Activated naive CD8-positive, alpha-beta T cell treated with anti-CD3 and anti-CD28 coated beads, Interleukin-2, amount 10 ng/mL, durations not matched to agents 7 days and 5 days (primary cell): ENCODE data around the gene JPT2. TPM values are rescaled to one million over a fixed set of nuclear protein-coding genes. Genes with fewer than 3 reads are reported as not detected.

ENCODE experiments used
- ATAC-seq: fragments of 150-1000 bp; cut with Tn5 transposase; one replicate; pipeline ENCODE4 v1.10.0; 2021; ENCODE audit warnings: low read depth, moderate library complexity
- POLR2A ChIA-PET: fragments of 350-600 bp; sonication (Branson Sonifier 250); formaldehyde crosslinking; loops from one replicate; lab custom pipeline; 2021; ENCODE audit warnings: antibody characterized with exemption; lab: Charles Lee
- DNase-seq: peaks from one replicate; pipeline ENCODE4 v3.0.0; 2021
- H3K27ac Mint-ChIP-seq: one replicate; pipeline ENCODE4 v1.8.0; 2022; ENCODE audit warnings: mild to moderate bottlenecking, mixed read lengths
- H3K27me3 Mint-ChIP-seq: one replicate; pipeline ENCODE4 v1.8.0; 2022; ENCODE audit warnings: mild to moderate bottlenecking, moderate library complexity, mixed read lengths
- H3K36me3 Mint-ChIP-seq: one replicate; pipeline ENCODE4 v1.8.0; 2021; ENCODE audit warnings: mild to moderate bottlenecking, mixed read lengths
- H3K4me1 Mint-ChIP-seq: one replicate; pipeline ENCODE4 v1.8.0; 2021; ENCODE audit warnings: mixed read lengths
- H3K4me3 Mint-ChIP-seq: one replicate; pipeline ENCODE4 v1.8.0; 2022; ENCODE audit warnings: mild to moderate bottlenecking, moderate library complexity, mixed read lengths
- H3K9me3 Mint-ChIP-seq: one replicate; pipeline ENCODE4 v1.8.0; 2021; ENCODE audit warnings: mixed read lengths
- total RNA-seq, 2 experiments: library from RNA; stranded (reverse); gene quantifications; one replicate each; pipeline ENCODE4 v1.2.3, GENCODE V29; 2021

The JPT2 gene
- total RNA-seq, 2 experiments from 2014 or later, result 44.7 to 45.1 TPM

- H3K36me3 Mint-ChIP-seq, result peaks cover 8% of the 10 kb centered on the region
Observed at GRCh38 chr16:1655909-1656807, 21.9 kb upstream of the JPT2 start.

GRCh38 chr16:1656808-1657617 lies 21.1 kb upstream of the JPT2 start:
- ATAC-seq (no peak), DNase-seq (no peak)
- no peaks in the 10 kb centered on the region for H3K4me1 Mint-ChIP-seq
- H3K27ac Mint-ChIP-seq, result no peak overlapping the region
- H3K9me3 Mint-ChIP-seq, result no peaks in the 10 kb centered on the region
- H3K36me3 Mint-ChIP-seq, result no peaks in the 10 kb centered on the region
- no peak overlapping the region for H3K4me3 Mint-ChIP-seq
- POLR2A ChIA-PET, result interaction anchor here (0.6 kb wide), 1 partner anchor 33 kb away, joined by 3 read pairs; no protein-coding TSS in a partner anchor
- H3K27me3 Mint-ChIP-seq, result no peaks in the 10 kb centered on the region

More at GRCh38 chr16:1655909-1656807, 21.9 kb upstream of the JPT2 start:
- no peaks in the 10 kb centered on the region for H3K9me3 Mint-ChIP-seq
- peaks cover 4% of the 10 kb centered on the region for H3K4me1 Mint-ChIP-seq
- DNase-seq (no peak), ATAC-seq (no peak)
- no peak overlapping the region for H3K4me3 Mint-ChIP-seq
- POLR2A ChIA-PET, result interaction anchor here (0.6 kb wide), 1 partner anchor 32 kb away, joined by 3 read pairs; no protein-coding TSS in a partner anchor
- H3K27ac Mint-ChIP-seq, result no peak overlapping the region
- H3K27me3 Mint-ChIP-seq, result no peaks in the 10 kb centered on the region

- Mint-ChIP-seq H3K27me3 (no peaks in the 10 kb centered on the region), H3K4me3 (no peak overlapping the region), H3K4me1 (no peaks in the 10 kb centered on the region), H3K27ac (no peak overlapping the region), H3K9me3 (no peaks in the 10 kb centered on the region), H3K36me3 (peaks cover under 1% of the 10 kb centered on the region)
- ATAC-seq (no peak), DNase-seq (no peak)
- POLR2A ChIA-PET, result no interaction called here
Observed at GRCh38 chr16:1657841-1658240, 20.2 kb upstream of the JPT2 start.

- DNase-seq (no peak), ATAC-seq (no peak)
- Mint-ChIP-seq H3K36me3 (peaks cover 5% of the 10 kb centered on the region), H3K27me3 (no peaks in the 10 kb centered on the region), H3K9me3 (no peaks in the 10 kb centered on the region), H3K27ac (no peak overlapping the region), H3K4me1 (no peaks in the 10 kb centered on the region), H3K4me3 (no peak overlapping the region)
- POLR2A ChIA-PET, result no interaction called here
Observed at GRCh38 chr16:1659031-1659430, 19.0 kb upstream of the JPT2 start.

- H3K9me3 Mint-ChIP-seq, result no peaks in the 10 kb centered on the region
- H3K4me3 Mint-ChIP-seq, result no peak overlapping the region
- no peaks in the 10 kb centered on the region for H3K27me3 Mint-ChIP-seq
- H3K36me3 Mint-ChIP-seq, result peaks cover 5% of the 10 kb centered on the region
- POLR2A ChIA-PET, result no interaction called here
- DNase-seq (no peak), ATAC-seq (no peak)
- H3K4me1 Mint-ChIP-seq, result no peaks in the 10 kb centered on the region
- H3K27ac Mint-ChIP-seq, result no peak overlapping the region
Observed at GRCh38 chr16:1661826-1662225, 16.3 kb upstream of the JPT2 start.

GRCh38 chr16:1662543-1662942 lies 15.5 kb upstream of the JPT2 start:
- ATAC-seq, result no peak
- POLR2A ChIA-PET, result no interaction called here
- Mint-ChIP-seq H3K27ac (no peak overlapping the region), H3K4me1 (no peaks in the 10 kb centered on the region), H3K27me3 (no peaks in the 10 kb centered on the region), H3K36me3 (peaks cover 5% of the 10 kb centered on the region), H3K4me3 (no peak overlapping the region), H3K9me3 (no peaks in the 10 kb centered on the region)
- no peak for DNase-seq

- no peak for DNase-seq
- Mint-ChIP-seq H3K9me3 (no peaks in the 10 kb centered on the region), H3K4me3 (no peak overlapping the region), H3K27ac (no peak overlapping the region), H3K27me3 (no peaks in the 10 kb centered on the region), H3K36me3 (peaks cover 7% of the 10 kb centered on the region), H3K4me1 (no peaks in the 10 kb centered on the region)
- POLR2A ChIA-PET, result interaction anchor here (1.7 kb wide), 1 partner anchor 12 kb away, joined by 4 read pairs; the partner anchor contains the start of gene JPT2
- no peak for ATAC-seq
Observed at GRCh38 chr16:1665829-1666228, 12.2 kb upstream of the JPT2 start.

- Mint-ChIP-seq H3K9me3 (no peaks in the 10 kb centered on the region), H3K27ac (no peak overlapping the region), H3K4me3 (no peak overlapping the region), H3K27me3 (no peaks in the 10 kb centered on the region), H3K4me1 (no peaks in the 10 kb centered on the region), H3K36me3 (peaks cover 12% of the 10 kb centered on the region)
- no peak for ATAC-seq
- POLR2A ChIA-PET, result interaction anchor here (1.7 kb wide), 1 partner anchor 12 kb away, joined by 4 read pairs; the partner anchor contains the start of gene JPT2
- no peak for DNase-seq
Observed at GRCh38 chr16:1666316-1666715, 11.8 kb upstream of the JPT2 start.

- Mint-ChIP-seq H3K27me3 (no peaks in the 10 kb centered on the region), H3K4me1 (no peaks in the 10 kb centered on the region), H3K27ac (no peak overlapping the region), H3K9me3 (no peaks in the 10 kb centered on the region), H3K36me3 (peaks cover 16% of the 10 kb centered on the region), H3K4me3 (no peak overlapping the region)
- POLR2A ChIA-PET, result interaction anchor here (1.7 kb wide), 1 partner anchor 11 kb away, joined by 4 read pairs; the partner anchor contains the start of gene JPT2
- ATAC-seq (no peak), DNase-seq (no peak)
Observed at GRCh38 chr16:1667271-1667670, 10.8 kb upstream of the JPT2 start.

GRCh38 chr16:1667916-1668315 lies 10.2 kb upstream of the JPT2 start:
- no peak overlapping the region for H3K27ac Mint-ChIP-seq
- H3K36me3 Mint-ChIP-seq, result peaks cover 17% of the 10 kb centered on the region
- no peaks in the 10 kb centered on the region for H3K4me1 Mint-ChIP-seq
- H3K4me3 Mint-ChIP-seq, result no peak overlapping the region
- H3K9me3 Mint-ChIP-seq, result no peaks in the 10 kb centered on the region
- POLR2A ChIA-PET, result no interaction called here
- no peaks in the 10 kb centered on the region for H3K27me3 Mint-ChIP-seq
- ATAC-seq, result no peak
- DNase-seq, result no peak

GRCh38 chr16:1668612-1669319 lies 9.3 kb upstream of the JPT2 start:
- POLR2A ChIA-PET, result no interaction called here
- Mint-ChIP-seq H3K27me3 (no peaks in the 10 kb centered on the region), H3K36me3 (peaks cover 19% of the 10 kb centered on the region), H3K27ac (no peak overlapping the region), H3K4me1 (no peaks in the 10 kb centered on the region), H3K9me3 (no peaks in the 10 kb centered on the region), H3K4me3 (no peak overlapping the region)
- ATAC-seq, result no peak
- DNase-seq, result no peak

- peaks cover 17% of the 10 kb centered on the region for H3K36me3 Mint-ChIP-seq
- no peak for DNase-seq
Observed at GRCh38 chr16:1669698-1670097, 8.4 kb upstream of the JPT2 start.

GRCh38 chr16:1670371-1670770 lies 7.7 kb upstream of the JPT2 start:
- POLR2A ChIA-PET, result no interaction called here
- Mint-ChIP-seq H3K4me1 (no peaks in the 10 kb centered on the region), H3K36me3 (peaks cover 17% of the 10 kb centered on the region)

More at GRCh38 chr16:1669698-1670097, 8.4 kb upstream of the JPT2 start:
- Mint-ChIP-seq H3K27ac (no peak overlapping the region), H3K4me1 (no peaks in the 10 kb centered on the region), H3K4me3 (no peak overlapping the region), H3K27me3 (no peaks in the 10 kb centered on the region), H3K9me3 (no peaks in the 10 kb centered on the region)
- ATAC-seq, result no peak
- POLR2A ChIA-PET, result no interaction called here

More at GRCh38 chr16:1670371-1670770, 7.7 kb upstream of the JPT2 start:
- no peak for ATAC-seq
- H3K27me3 Mint-ChIP-seq, result no peaks in the 10 kb centered on the region
- H3K4me3 Mint-ChIP-seq, result no peak overlapping the region
- no peak for DNase-seq
- no peak overlapping the region for H3K27ac Mint-ChIP-seq
- H3K9me3 Mint-ChIP-seq, result no peaks in the 10 kb centered on the region
